Measurements from ENCODE around the gene SNX1.

The SNX1 gene

GRCh38 chr15:64144565-64145281 is 48.9 kb downstream of the SNX1 start:
- no peaks in the 10 kb centered on the region for H4K20me1 ChIP-seq (ENCODE audit: insufficient read depth, low read length, poor library complexity, severe bottlenecking)
- no peaks in the 10 kb centered on the region for H3K9me2 ChIP-seq (replicated peaks; ENCODE audit: low read depth, low read length)
- H3K27me3 ChIP-seq (ENCODE audit: insufficient read depth, low read length, poor library complexity, severe bottlenecking): no peaks in the 10 kb centered on the region
- H3K4me2 ChIP-seq (ENCODE audit: low read depth, low read length, poor library complexity, severe bottlenecking): no peak overlapping the region
- no peaks in the 10 kb centered on the region for H3F3A ChIP-seq (ENCODE audit: low read depth)
- H3K79me2 ChIP-seq (ENCODE audit: insufficient read depth, low read length): no peaks in the 10 kb centered on the region
- H2AFZ ChIP-seq (ENCODE audit: low read length): no peak overlapping the region
- H3K9me3 ChIP-seq (ENCODE audit: insufficient read depth, low read depth, low read length): no peaks in the 10 kb centered on the region
- TF ChIP-seq EZH2phosphoT487 (IDR thresholded peaks at IDR 0.05; ENCODE audit: borderline replicate concordance) (no peak), CTCF (conservative IDR thresholded peaks at IDR 0.05; ENCODE audit: low read length) (no peak)
- no peak overlapping the region for H3K9ac ChIP-seq (ENCODE audit: low read depth, low read length, poor library complexity, severe bottlenecking)
- H3K4me1 ChIP-seq (ENCODE audit: insufficient read depth, low read length, poor library complexity, severe bottlenecking): peaks cover 3% of the 10 kb centered on the region
- H3K4me3 ChIP-seq (ENCODE audit: low read length, poor library complexity, severe bottlenecking): no peak overlapping the region
- peaks cover 18% of the 10 kb centered on the region; the same call in 1 of the 2 replicates for H3K36me3 ChIP-seq (ENCODE audit: insufficient read depth, low read length)

GRCh38 chr15:64146041-64146440 is 50.3 kb downstream of the SNX1 start:
- H3K4me3 ChIP-seq (ENCODE audit: low read length, poor library complexity, severe bottlenecking): no peak overlapping the region
- no peak overlapping the region for H3K9ac ChIP-seq (ENCODE audit: low read depth, low read length, poor library complexity, severe bottlenecking)
- H2AFZ ChIP-seq (ENCODE audit: low read length): no peak overlapping the region
- no peaks in the 10 kb centered on the region for H4K20me1 ChIP-seq (ENCODE audit: insufficient read depth, low read length, poor library complexity, severe bottlenecking)
- peaks cover 8% of the 10 kb centered on the region for H3K4me1 ChIP-seq (ENCODE audit: insufficient read depth, low read length, poor library complexity, severe bottlenecking)
- TF ChIP-seq EZH2phosphoT487 (IDR thresholded peaks at IDR 0.05; ENCODE audit: borderline replicate concordance) (no peak), CTCF (conservative IDR thresholded peaks at IDR 0.05; ENCODE audit: low read length) (no peak)
- no peaks in the 10 kb centered on the region for H3F3A ChIP-seq (ENCODE audit: low read depth)
- H3K9me3 ChIP-seq (ENCODE audit: insufficient read depth, low read depth, low read length): no peaks in the 10 kb centered on the region
- no peak overlapping the region for H3K4me2 ChIP-seq (ENCODE audit: low read depth, low read length, poor library complexity, severe bottlenecking)
- no peaks in the 10 kb centered on the region for H3K79me2 ChIP-seq (ENCODE audit: insufficient read depth, low read length)
- peaks cover 17% of the 10 kb centered on the region; the same call in 1 of the 2 replicates for H3K36me3 ChIP-seq (ENCODE audit: insufficient read depth, low read length)
- no peaks in the 10 kb centered on the region for H3K9me2 ChIP-seq (replicated peaks; ENCODE audit: low read depth, low read length)
- no peaks in the 10 kb centered on the region for H3K27me3 ChIP-seq (ENCODE audit: insufficient read depth, low read length, poor library complexity, severe bottlenecking)

GRCh38 chr15:64146520-64146884 is 50.7 kb downstream of the SNX1 start:
- Histone ChIP-seq H3K9ac (ENCODE audit: low read depth, low read length, poor library complexity, severe bottlenecking) (no peak overlapping the region), H3K9me2 (replicated peaks; ENCODE audit: low read depth, low read length) (no peaks in the 10 kb centered on the region), H3K4me1 (ENCODE audit: insufficient read depth, low read length, poor library complexity, severe bottlenecking) (peaks cover 8% of the 10 kb centered on the region), H3F3A (ENCODE audit: low read depth) (no peaks in the 10 kb centered on the region), H3K36me3 (ENCODE audit: insufficient read depth, low read length) (peaks cover 13% of the 10 kb centered on the region; the same call in 1 of the 2 replicates), H3K79me2 (ENCODE audit: insufficient read depth, low read length) (no peaks in the 10 kb centered on the region), H4K20me1 (ENCODE audit: insufficient read depth, low read length, poor library complexity, severe bottlenecking) (no peaks in the 10 kb centered on the region), H3K4me3 (ENCODE audit: low read length, poor library complexity, severe bottlenecking) (no peak overlapping the region), H3K9me3 (ENCODE audit: insufficient read depth, low read depth, low read length) (no peaks in the 10 kb centered on the region), H3K4me2 (ENCODE audit: low read depth, low read length, poor library complexity, severe bottlenecking) (no peak overlapping the region), H2AFZ (ENCODE audit: low read length) (no peak overlapping the region), H3K27me3 (ENCODE audit: insufficient read depth, low read length, poor library complexity, severe bottlenecking) (no peaks in the 10 kb centered on the region)
- TF ChIP-seq EZH2phosphoT487 (IDR thresholded peaks at IDR 0.05; ENCODE audit: borderline replicate concordance) (no peak), CTCF (conservative IDR thresholded peaks at IDR 0.05; ENCODE audit: low read length) (no peak)

Measured in Loucy (cell line).